ENCODE data around the gene SLC12A6.

GRCh38 chr15:34332553-34333120, 4.9 kb downstream of the SLC12A6 start:
- TF ChIP-seq CTCF (tag by site-specific recombination; IDR thresholded peaks at IDR 0.05) (no peak), ZNF416 (tag by site-specific recombination; IDR thresholded peaks at IDR 0.05) (no peak), ZNF449 (tag by site-specific recombination; IDR thresholded peaks at IDR 0.05) (no peak), ZNF791 (tag by site-specific recombination; IDR thresholded peaks at IDR 0.05) (no peak), ZNF19 (tag by site-specific recombination; IDR thresholded peaks at IDR 0.05; ENCODE audit: low read depth) (no peak), ZBTB21 (tag by site-specific recombination; IDR thresholded peaks at IDR 0.05) (no peak), ZNF677 (tag by site-specific recombination; IDR thresholded peaks at IDR 0.05) (no peak), ZBTB8A (tag by site-specific recombination; IDR thresholded peaks at IDR 0.05) (no peak), SP7 (tag by site-specific recombination; IDR thresholded peaks at IDR 0.05) (no peak), SETDB1 (IDR thresholded peaks at IDR 0.05; ENCODE audit: insufficient read length, low read length) (no peak), SP2 (tag by site-specific recombination; IDR thresholded peaks at IDR 0.05) (no peak)
